Measurements from ENCODE around the gene CCR2.
A peak's percentile ranks its signal among the peaks of the same experiment; 100 is the strongest.

The CCR2 gene

DNA sequence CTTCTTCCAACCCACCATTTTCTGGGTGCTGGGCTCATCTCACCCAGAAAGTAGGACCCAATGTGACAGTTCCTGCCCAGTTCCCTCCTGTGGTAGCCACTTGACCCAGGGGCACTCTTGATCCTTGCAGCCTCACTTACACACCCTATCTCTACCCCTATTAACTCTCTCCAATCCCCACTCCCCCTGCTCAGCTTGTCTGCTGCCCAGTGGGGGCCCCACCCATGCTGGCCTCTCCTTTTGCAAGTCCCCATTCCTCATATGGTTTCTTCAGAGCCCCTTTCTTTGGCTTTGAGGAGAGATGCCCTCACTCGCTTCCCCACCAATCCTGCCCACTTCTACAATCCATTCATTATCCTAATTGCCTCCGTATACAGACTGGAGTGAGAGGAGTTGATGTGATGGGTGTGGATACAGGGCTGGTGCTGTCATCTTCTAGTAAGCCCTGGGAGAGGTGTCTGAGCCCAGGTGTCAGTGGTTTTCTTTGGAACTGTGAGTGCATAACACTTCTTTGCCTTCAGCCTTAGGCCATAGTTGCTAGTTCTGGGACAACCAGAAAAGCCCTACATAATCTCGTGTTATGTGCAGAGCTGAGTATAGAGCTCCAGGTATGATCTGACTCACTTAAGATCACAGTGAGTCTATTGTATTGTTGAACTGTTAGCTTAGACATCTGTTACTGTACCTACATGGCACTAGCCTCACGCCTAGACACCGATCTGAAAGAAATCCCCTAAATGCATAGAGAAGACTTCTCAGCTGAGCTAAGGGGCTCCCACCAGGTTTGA, 12.0 kb downstream of the CCR2 start:
- Histone ChIP-seq H3K27ac (no peak overlapping the region), H3K36me3 (ENCODE audit: insufficient read depth) (no peaks in the 10 kb centered on the region), H3K4me1 (ENCODE audit: low read depth, poor library complexity, severe bottlenecking) (peaks cover 30% of the 10 kb centered on the region)

DNA sequence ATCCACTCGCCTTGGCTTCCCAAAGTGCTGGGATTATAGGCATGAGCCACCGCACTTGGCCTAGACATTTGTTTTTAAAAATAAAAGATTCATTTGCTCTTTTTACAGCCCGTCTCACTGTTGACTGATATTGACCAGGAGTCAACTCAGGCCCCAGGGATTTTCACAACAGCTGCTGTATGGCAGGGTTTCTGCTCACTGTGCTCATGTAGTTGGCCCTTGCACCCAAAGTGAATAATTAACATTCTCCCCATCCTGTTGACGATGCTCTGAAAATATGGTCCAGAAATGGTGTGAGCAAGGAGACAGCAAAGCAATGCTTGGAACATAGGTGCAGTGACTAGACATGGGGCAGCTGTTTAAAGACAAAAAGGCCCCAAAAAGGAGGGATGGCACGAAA, 13.9 kb downstream of the CCR2 start:
- TF ChIP-seq CTCF (conservative IDR thresholded peaks at IDR 0.05; ENCODE audit: low read depth, low read length): no peak
- H3K79me2 ChIP-seq (ENCODE audit: insufficient read depth, low read depth): no peaks in the 10 kb centered on the region
- no peak overlapping the region for H3K27ac ChIP-seq
- H3K9ac ChIP-seq: no peak overlapping the region
- H3K4me3 ChIP-seq (IDR thresholded peaks at IDR 0.05; ENCODE audit: insufficient read depth, low read depth, low read length): no peak overlapping the region
- no peaks in the 10 kb centered on the region for H3K27me3 ChIP-seq (ENCODE audit: insufficient read depth, low read depth)
- H3K4me1 ChIP-seq (ENCODE audit: low read depth, poor library complexity, severe bottlenecking): peaks cover 27% of the 10 kb centered on the region
- no peak overlapping the region for H3K4me2 ChIP-seq
- H4K20me1 ChIP-seq (ENCODE audit: insufficient read depth): no peaks in the 10 kb centered on the region
- H2AFZ ChIP-seq (ENCODE audit: low read depth): peak overlapping the region; percentile 53; the same call in 1 of the 2 replicates
- H3K36me3 ChIP-seq (ENCODE audit: insufficient read depth): no peaks in the 10 kb centered on the region

More for the DNA sequence above, 12.0 kb downstream of the CCR2 start:
- Histone ChIP-seq H4K20me1 (ENCODE audit: insufficient read depth) (no peaks in the 10 kb centered on the region), H2AFZ (ENCODE audit: low read depth) (no peak overlapping the region), H3K79me2 (ENCODE audit: insufficient read depth, low read depth) (no peaks in the 10 kb centered on the region), H3K27me3 (ENCODE audit: insufficient read depth, low read depth) (no peaks in the 10 kb centered on the region), H3K4me3 (IDR thresholded peaks at IDR 0.05; ENCODE audit: insufficient read depth, low read depth, low read length) (no peak overlapping the region), H3K9ac (no peak overlapping the region), H3K4me2 (no peak overlapping the region)
- no peak for TF ChIP-seq CTCF (conservative IDR thresholded peaks at IDR 0.05; ENCODE audit: low read depth, low read length)

DNA sequence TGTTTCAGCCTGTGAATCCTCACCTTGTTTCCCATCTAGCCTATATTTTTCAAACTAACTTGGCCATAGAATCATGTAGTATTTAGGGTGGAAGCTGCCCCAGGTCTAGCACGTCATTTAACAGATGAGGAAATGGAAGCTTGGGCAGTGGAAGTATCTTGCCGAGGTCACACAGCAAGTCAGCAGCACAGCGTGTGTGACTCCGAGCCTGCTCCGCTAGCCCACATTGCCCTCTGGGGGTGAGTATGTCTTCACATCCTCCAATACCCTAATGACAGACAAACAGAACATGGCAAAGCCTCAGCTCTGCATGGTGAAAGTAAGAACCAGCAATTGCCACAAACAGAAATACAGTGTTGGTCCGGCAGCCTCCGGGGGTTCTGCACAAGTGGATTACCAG, 14.7 kb downstream of the CCR2 start:
- H3K79me2 ChIP-seq (ENCODE audit: insufficient read depth, low read depth): no peaks in the 10 kb centered on the region
- no peaks in the 10 kb centered on the region for H4K20me1 ChIP-seq (ENCODE audit: insufficient read depth)
- no peaks in the 10 kb centered on the region for H3K27me3 ChIP-seq (ENCODE audit: insufficient read depth, low read depth)
- H2AFZ ChIP-seq (ENCODE audit: low read depth): peak overlapping the region; percentile 53
- H3K36me3 ChIP-seq (ENCODE audit: insufficient read depth): no peaks in the 10 kb centered on the region
- no peak overlapping the region for H3K27ac ChIP-seq
- TF ChIP-seq CTCF (conservative IDR thresholded peaks at IDR 0.05; ENCODE audit: low read depth, low read length): peak; percentile 66
- no peak overlapping the region for H3K4me3 ChIP-seq (IDR thresholded peaks at IDR 0.05; ENCODE audit: insufficient read depth, low read depth, low read length)
- peaks cover 27% of the 10 kb centered on the region for H3K4me1 ChIP-seq (ENCODE audit: low read depth, poor library complexity, severe bottlenecking)
- no peak overlapping the region for H3K4me2 ChIP-seq
- no peak overlapping the region for H3K9ac ChIP-seq

- H2AFZ ChIP-seq (ENCODE audit: low read depth): no peak overlapping the region
- peaks cover 27% of the 10 kb centered on the region for H3K4me1 ChIP-seq (ENCODE audit: low read depth, poor library complexity, severe bottlenecking)
- no peaks in the 10 kb centered on the region for H4K20me1 ChIP-seq (ENCODE audit: insufficient read depth)
- H3K79me2 ChIP-seq (ENCODE audit: insufficient read depth, low read depth): no peaks in the 10 kb centered on the region
- TF ChIP-seq CTCF (conservative IDR thresholded peaks at IDR 0.05; ENCODE audit: low read depth, low read length): no peak
- H3K27ac ChIP-seq: no peak overlapping the region
- H3K9ac ChIP-seq: no peak overlapping the region
- H3K4me2 ChIP-seq: no peak overlapping the region
- no peaks in the 10 kb centered on the region for H3K27me3 ChIP-seq (ENCODE audit: insufficient read depth, low read depth)
- no peak overlapping the region for H3K4me3 ChIP-seq (IDR thresholded peaks at IDR 0.05; ENCODE audit: insufficient read depth, low read depth, low read length)
- H3K36me3 ChIP-seq (ENCODE audit: insufficient read depth): no peaks in the 10 kb centered on the region
Measured at GRCh38 chr3:46369151-46369550, 15.2 kb downstream of the CCR2 start.
